ENCODE results near the gene IGF1R. TPM values are rescaled to one million over a fixed set of nuclear protein-coding genes. Genes with fewer than 3 reads are reported as not detected.

Gene IGF1R
- total RNA-seq, 2 donors from 2014 or later: 32.1 to 64.1 TPM

DNA sequence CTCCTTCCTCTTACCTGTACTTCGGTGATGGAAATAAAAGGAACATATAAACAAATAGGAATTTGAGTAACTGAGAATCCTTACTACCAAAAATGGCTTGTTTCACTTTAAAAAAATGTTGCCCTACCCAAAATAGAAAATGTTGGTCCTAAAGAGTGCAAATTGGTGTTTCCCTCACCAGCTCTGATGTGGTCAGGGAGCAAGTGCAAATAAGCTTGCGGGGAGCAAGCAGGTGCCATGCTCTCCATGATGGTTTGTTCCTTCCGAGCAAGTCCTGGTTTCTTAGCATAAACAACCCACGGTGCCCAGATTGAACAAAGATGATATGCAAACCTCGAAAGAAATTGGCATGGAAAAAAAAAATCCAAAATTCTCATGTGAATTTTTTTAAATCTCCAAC lies 290.5 kb downstream of the IGF1R start:
- peaks cover 90% of the 10 kb centered on the region for H3K36me3 ChIP-seq
- H3K4me1 ChIP-seq: peaks cover 0 to 12% of the 10 kb centered on the region in 2 donors
- no peak overlapping the region for H3K27ac ChIP-seq
- no peak for DNase-seq (ENCODE audit: low spot score)
- TF ChIP-seq CTCF (IDR thresholded peaks at IDR 0.05): no peak
- H3K4me3 ChIP-seq: no peak overlapping the region
- H3K9me3 ChIP-seq: no peaks in the 10 kb centered on the region
- no peaks in the 10 kb centered on the region for H3K27me3 ChIP-seq

DNA sequence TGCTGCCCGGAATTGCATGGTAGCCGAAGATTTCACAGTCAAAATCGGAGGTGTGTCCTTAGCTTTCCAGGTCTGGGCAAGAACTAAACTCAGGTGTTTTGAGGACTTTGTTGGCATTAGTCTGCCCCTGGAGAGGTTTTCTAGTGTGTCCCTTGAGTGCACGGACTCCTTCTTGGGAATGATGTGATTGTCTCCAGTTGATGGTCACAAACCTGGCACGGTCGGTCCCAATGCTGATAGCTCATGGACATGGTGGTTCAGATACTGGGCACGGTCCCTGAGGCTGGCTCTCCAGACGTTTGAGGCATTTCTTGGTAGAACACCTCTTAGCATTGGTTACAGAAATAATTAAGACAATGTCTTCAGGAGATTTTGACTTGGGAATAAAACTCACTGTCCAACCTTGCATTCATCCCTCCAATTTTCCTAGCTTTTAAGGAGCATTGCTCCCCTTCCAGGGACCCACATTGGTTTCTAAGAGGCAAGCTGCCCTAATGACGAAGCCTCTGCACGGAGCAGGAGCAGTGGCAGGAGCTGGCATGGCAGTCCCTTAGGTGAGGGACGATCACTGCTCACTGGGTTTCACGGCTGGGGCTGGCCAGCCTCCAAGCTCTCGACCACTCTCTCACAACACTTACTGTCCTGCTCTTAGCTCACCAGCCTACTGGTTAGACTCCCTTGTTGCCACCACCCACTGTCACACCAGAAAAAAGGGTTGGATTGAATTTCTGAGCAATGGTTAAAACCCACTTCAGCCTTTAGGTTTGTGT lies 291.2 kb downstream of the IGF1R start:
- Histone ChIP-seq H3K27ac (no peak overlapping the region), H3K36me3 (peaks cover 90% of the 10 kb centered on the region), H3K4me3 (no peak overlapping the region), H3K27me3 (no peaks in the 10 kb centered on the region), H3K4me1 (peaks cover 0 to 18% of the 10 kb centered on the region in 2 donors), H3K9me3 (no peaks in the 10 kb centered on the region)
- TF ChIP-seq CTCF (IDR thresholded peaks at IDR 0.05): no peak
- DNase-seq (ENCODE audit: low spot score): no peak

DNA sequence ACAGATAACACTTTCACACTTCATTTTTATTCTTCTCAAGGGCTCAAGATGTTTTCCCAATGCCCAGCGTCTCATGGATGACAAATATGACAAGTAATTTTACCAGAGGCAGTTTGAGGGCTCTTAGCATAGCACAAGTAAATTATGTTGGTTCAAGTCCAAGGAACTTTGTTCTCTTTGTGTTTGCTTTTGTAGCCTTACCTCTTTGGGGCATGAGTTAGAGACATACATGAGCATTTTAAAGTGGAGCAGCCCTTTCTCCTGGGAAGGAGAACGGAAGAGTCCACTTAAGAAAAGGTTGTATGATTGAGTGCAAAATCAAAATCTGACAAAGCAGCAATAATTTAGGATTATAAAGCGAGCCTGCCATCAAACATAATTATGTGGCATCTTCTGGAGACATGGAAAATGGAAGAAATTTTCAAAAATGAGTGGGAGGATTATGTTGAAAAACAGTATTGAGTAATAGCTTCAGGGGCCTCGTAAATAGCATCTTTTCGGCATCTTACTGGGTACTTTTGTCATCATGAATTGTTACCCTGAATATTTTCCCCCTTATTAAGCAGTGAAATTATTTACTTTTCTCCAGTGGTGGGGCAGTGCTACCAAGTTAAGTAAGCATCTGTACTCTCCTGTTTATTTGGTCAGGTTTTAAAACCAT lies 293.4 kb downstream of the IGF1R start:
- peaks cover 81% of the 10 kb centered on the region for H3K36me3 ChIP-seq
- TF ChIP-seq CTCF (IDR thresholded peaks at IDR 0.05): no peak
- no peaks in the 10 kb centered on the region for H3K9me3 ChIP-seq
- no peaks in the 10 kb centered on the region for H3K27me3 ChIP-seq
- H3K4me1 ChIP-seq: peaks cover 0 to 27% of the 10 kb centered on the region in 2 donors
- H3K4me3 ChIP-seq: no peak overlapping the region
- DNase-seq (ENCODE audit: low spot score): no peak
- H3K27ac ChIP-seq: peak overlapping the region; percentile 75 to 91

DNA sequence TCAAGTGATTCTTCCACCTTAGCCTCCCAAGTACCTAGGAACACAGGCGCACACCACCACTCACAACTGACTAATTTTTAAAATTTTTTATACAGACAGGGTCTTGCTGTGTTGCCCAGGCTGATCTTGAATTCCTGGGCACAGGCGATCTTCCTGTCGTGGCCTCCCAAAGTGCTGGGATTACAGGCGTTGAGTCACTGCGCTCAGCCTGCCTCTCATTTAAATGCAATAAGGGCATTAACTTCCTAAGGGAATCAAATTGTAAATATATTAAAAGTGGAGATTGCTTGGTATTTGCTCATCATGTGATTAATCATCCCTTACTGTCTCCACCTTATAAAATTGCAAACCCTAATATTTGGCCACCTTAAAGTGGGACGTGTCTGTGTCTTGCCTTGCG lies 294.1 kb downstream of the IGF1R start:
- Histone ChIP-seq H3K9me3 (no peaks in the 10 kb centered on the region), H3K27me3 (no peaks in the 10 kb centered on the region), H3K36me3 (peaks cover 75% of the 10 kb centered on the region), H3K4me3 (no peak overlapping the region), H3K4me1 (peaks cover 0 to 33% of the 10 kb centered on the region in 2 donors), H3K27ac (peak overlapping the region; percentile 75 to 91)
- DNase-seq (ENCODE audit: low spot score): no peak
- TF ChIP-seq CTCF (IDR thresholded peaks at IDR 0.05): no peak

GRCh38 chr15:98943051-98943508 lies 294.7 kb downstream of the IGF1R start:
- Histone ChIP-seq H3K4me1 (peaks cover 0 to 38% of the 10 kb centered on the region in 2 donors), H3K27ac (peak overlapping the region; percentile 75 to 91), H3K4me3 (no peak overlapping the region), H3K27me3 (no peaks in the 10 kb centered on the region), H3K9me3 (no peaks in the 10 kb centered on the region), H3K36me3 (peaks cover 75% of the 10 kb centered on the region)
- DNase-seq (ENCODE audit: low spot score): no peak
- TF ChIP-seq CTCF (IDR thresholded peaks at IDR 0.05): no peak

All from right atrium auricular region (tissue), 2 donors.